Measurements from ENCODE around the gene DENND5A. TPM values are rescaled to one million over a fixed set of nuclear protein-coding genes. Genes with fewer than 3 reads are reported as not detected.

DENND5A gene
- total and polyA plus RNA-seq, 2 of the 8 experiments (the other 6 are each of a cell fraction or from before 2014, with no cell fraction given) = 65.7 to 139 TPM

GRCh38 chr11:9137293-9138132 lies 127.6 kb downstream of the DENND5A start (continued):
- TF ChIP-seq CHD7 (IDR thresholded peaks at IDR 0.05; ENCODE audit: insufficient replicate concordance, low read length) (no peak), RNF2 (IDR thresholded peaks at IDR 0.05; ENCODE audit: borderline replicate concordance, low read depth, low read length, missing control alignments, poor library complexity, severe bottlenecking) (no peak), CTCF (IDR thresholded peaks at IDR 0.05; ENCODE audit: control extremely low read depth in 1 of 3, insufficient read depth in 1 of 3, low read depth in 1 of 3, low read length in 3 of 3) (peak; percentile 94 to 99 (median 96)), SIN3A (conservative IDR thresholded peaks at IDR 0.05 in 1 of 2, IDR thresholded peaks at IDR 0.05 in 1 of 2; ENCODE audit: low read depth in 1 of 2, low read length in 2 of 2) (peak in 1 of 2 experiments; percentile 73; a peak in 1 of 4 replicates), BCL11A (IDR thresholded peaks at IDR 0.05; ENCODE audit: low read depth in 2 of 2, low read length in 2 of 2) (no peak), CREB1 (IDR thresholded peaks at IDR 0.05) (peak; percentile 30; the same call in 1 of the 2 replicates)

Data from H1 (cell line).